Measurements from ENCODE around the gene DIS3L2.

DIS3L2 gene

GRCh38 chr2:232280341-232280740 lies 318.8 kb downstream of the DIS3L2 start:
- no peak overlapping the region for H3K4me3 ChIP-seq (ENCODE audit: low read length)
- peaks cover 4% of the 10 kb centered on the region for H3K9me3 ChIP-seq (ENCODE audit: control insufficient read depth, low read length)
- H3K27me3 ChIP-seq (replicated peaks; ENCODE audit: control insufficient read depth, insufficient read depth, low read length), result no peaks in the 10 kb centered on the region
- H3K36me3 ChIP-seq (ENCODE audit: control insufficient read depth, insufficient read depth, low read length, severe bottlenecking), result peaks cover 5% of the 10 kb centered on the region
- no peak overlapping the region for H3K9ac ChIP-seq (ENCODE audit: low read length)
- H3K4me1 ChIP-seq (ENCODE audit: control insufficient read depth, insufficient read depth, low read length), result no peaks in the 10 kb centered on the region
- DNase-seq (ENCODE audit: low read depth), result no peak

- no peak for DNase-seq (ENCODE audit: low read depth)
- Histone ChIP-seq H3K36me3 (ENCODE audit: control insufficient read depth, insufficient read depth, low read length, severe bottlenecking) (peaks cover 5% of the 10 kb centered on the region), H3K27me3 (replicated peaks; ENCODE audit: control insufficient read depth, insufficient read depth, low read length) (no peaks in the 10 kb centered on the region), H3K9me3 (ENCODE audit: control insufficient read depth, low read length) (peaks cover 4% of the 10 kb centered on the region), H3K9ac (ENCODE audit: low read length) (no peak overlapping the region), H3K4me3 (ENCODE audit: low read length) (no peak overlapping the region), H3K4me1 (ENCODE audit: control insufficient read depth, insufficient read depth, low read length) (no peaks in the 10 kb centered on the region)
These were observed 320.5 kb downstream of the DIS3L2 start for GRCh38 chr2:232281858-232282507.

GRCh38 chr2:232282508-232283055 lies 321.1 kb downstream of the DIS3L2 start:
- Histone ChIP-seq H3K27me3 (replicated peaks; ENCODE audit: control insufficient read depth, insufficient read depth, low read length) (no peaks in the 10 kb centered on the region), H3K4me1 (ENCODE audit: control insufficient read depth, insufficient read depth, low read length) (no peaks in the 10 kb centered on the region), H3K9me3 (ENCODE audit: control insufficient read depth, low read length) (peaks cover 4% of the 10 kb centered on the region), H3K36me3 (ENCODE audit: control insufficient read depth, insufficient read depth, low read length, severe bottlenecking) (peaks cover 5% of the 10 kb centered on the region), H3K9ac (ENCODE audit: low read length) (no peak overlapping the region), H3K4me3 (ENCODE audit: low read length) (no peak overlapping the region)
- no peak for DNase-seq (ENCODE audit: low read depth)

- no peaks in the 10 kb centered on the region for H3K4me1 ChIP-seq (ENCODE audit: control insufficient read depth, insufficient read depth, low read length)
- no peak overlapping the region for H3K4me3 ChIP-seq (ENCODE audit: low read length)
- H3K9me3 ChIP-seq (ENCODE audit: control insufficient read depth, low read length), result no peaks in the 10 kb centered on the region
- H3K9ac ChIP-seq (ENCODE audit: low read length), result no peak overlapping the region
- no peaks in the 10 kb centered on the region for H3K36me3 ChIP-seq (ENCODE audit: control insufficient read depth, insufficient read depth, low read length, severe bottlenecking)
- no peaks in the 10 kb centered on the region for H3K27me3 ChIP-seq (replicated peaks; ENCODE audit: control insufficient read depth, insufficient read depth, low read length)
- DNase-seq (ENCODE audit: low read depth), result no peak
These were observed 324.7 kb downstream of the DIS3L2 start for GRCh38 chr2:232286001-232286868.

GRCh38 chr2:232287316-232287715 lies 325.8 kb downstream of the DIS3L2 start:
- Histone ChIP-seq H3K9me3 (ENCODE audit: control insufficient read depth, low read length) (no peaks in the 10 kb centered on the region), H3K4me3 (ENCODE audit: low read length) (no peak overlapping the region), H3K9ac (ENCODE audit: low read length) (no peak overlapping the region), H3K4me1 (ENCODE audit: control insufficient read depth, insufficient read depth, low read length) (no peaks in the 10 kb centered on the region), H3K27me3 (replicated peaks; ENCODE audit: control insufficient read depth, insufficient read depth, low read length) (no peaks in the 10 kb centered on the region), H3K36me3 (ENCODE audit: control insufficient read depth, insufficient read depth, low read length, severe bottlenecking) (no peaks in the 10 kb centered on the region)
- DNase-seq (ENCODE audit: low read depth), result no peak

GRCh38 chr2:232288489-232289030 lies 327.0 kb downstream of the DIS3L2 start:
- DNase-seq (ENCODE audit: low read depth), result peak; percentile 16
- no peaks in the 10 kb centered on the region for H3K36me3 ChIP-seq (ENCODE audit: control insufficient read depth, insufficient read depth, low read length, severe bottlenecking)
- no peaks in the 10 kb centered on the region for H3K27me3 ChIP-seq (replicated peaks; ENCODE audit: control insufficient read depth, insufficient read depth, low read length)
- H3K9ac ChIP-seq (ENCODE audit: low read length), result no peak overlapping the region
- H3K4me1 ChIP-seq (ENCODE audit: control insufficient read depth, insufficient read depth, low read length), result no peaks in the 10 kb centered on the region
- H3K9me3 ChIP-seq (ENCODE audit: control insufficient read depth, low read length), result no peaks in the 10 kb centered on the region
- no peak overlapping the region for H3K4me3 ChIP-seq (ENCODE audit: low read length)

GRCh38 chr2:232290668-232291067 lies 329.2 kb downstream of the DIS3L2 start:
- no peak for DNase-seq (ENCODE audit: low read depth)
- Histone ChIP-seq H3K9me3 (ENCODE audit: control insufficient read depth, low read length) (no peaks in the 10 kb centered on the region), H3K4me3 (ENCODE audit: low read length) (no peak overlapping the region)

GRCh38 chr2:232291343-232291742 lies 329.8 kb downstream of the DIS3L2 start:
- no peak for DNase-seq (ENCODE audit: low read depth)
- H3K4me3 ChIP-seq (ENCODE audit: low read length), result no peak overlapping the region
- no peaks in the 10 kb centered on the region for H3K27me3 ChIP-seq (replicated peaks; ENCODE audit: control insufficient read depth, insufficient read depth, low read length)
- no peaks in the 10 kb centered on the region for H3K4me1 ChIP-seq (ENCODE audit: control insufficient read depth, insufficient read depth, low read length)
- no peak overlapping the region for H3K9ac ChIP-seq (ENCODE audit: low read length)
- H3K9me3 ChIP-seq (ENCODE audit: control insufficient read depth, low read length), result no peaks in the 10 kb centered on the region
- no peaks in the 10 kb centered on the region for H3K36me3 ChIP-seq (ENCODE audit: control insufficient read depth, insufficient read depth, low read length, severe bottlenecking)

More at GRCh38 chr2:232290668-232291067, 329.2 kb downstream of the DIS3L2 start:
- no peak overlapping the region for H3K9ac ChIP-seq (ENCODE audit: low read length)
- no peaks in the 10 kb centered on the region for H3K4me1 ChIP-seq (ENCODE audit: control insufficient read depth, insufficient read depth, low read length)
- H3K36me3 ChIP-seq (ENCODE audit: control insufficient read depth, insufficient read depth, low read length, severe bottlenecking), result no peaks in the 10 kb centered on the region
- H3K27me3 ChIP-seq (replicated peaks; ENCODE audit: control insufficient read depth, insufficient read depth, low read length), result no peaks in the 10 kb centered on the region

GRCh38 chr2:232292395-232293154 lies 331.1 kb downstream of the DIS3L2 start:
- no peaks in the 10 kb centered on the region for H3K27me3 ChIP-seq (replicated peaks; ENCODE audit: control insufficient read depth, insufficient read depth, low read length)
- H3K9me3 ChIP-seq (ENCODE audit: control insufficient read depth, low read length), result no peaks in the 10 kb centered on the region
- DNase-seq (ENCODE audit: low read depth), result peak; percentile 48
- H3K4me3 ChIP-seq (ENCODE audit: low read length), result no peak overlapping the region
- H3K36me3 ChIP-seq (ENCODE audit: control insufficient read depth, insufficient read depth, low read length, severe bottlenecking), result no peaks in the 10 kb centered on the region
- no peaks in the 10 kb centered on the region for H3K4me1 ChIP-seq (ENCODE audit: control insufficient read depth, insufficient read depth, low read length)
- H3K9ac ChIP-seq (ENCODE audit: low read length), result no peak overlapping the region

GRCh38 chr2:232293191-232293590 lies 331.7 kb downstream of the DIS3L2 start:
- Histone ChIP-seq H3K4me1 (ENCODE audit: control insufficient read depth, insufficient read depth, low read length) (no peaks in the 10 kb centered on the region), H3K9ac (ENCODE audit: low read length) (no peak overlapping the region), H3K36me3 (ENCODE audit: control insufficient read depth, insufficient read depth, low read length, severe bottlenecking) (no peaks in the 10 kb centered on the region), H3K4me3 (ENCODE audit: low read length) (no peak overlapping the region), H3K27me3 (replicated peaks; ENCODE audit: control insufficient read depth, insufficient read depth, low read length) (no peaks in the 10 kb centered on the region), H3K9me3 (ENCODE audit: control insufficient read depth, low read length) (no peaks in the 10 kb centered on the region)
- no peak for DNase-seq (ENCODE audit: low read depth)

GRCh38 chr2:232295971-232296370 lies 334.5 kb downstream of the DIS3L2 start:
- peaks cover 15% of the 10 kb centered on the region for H3K36me3 ChIP-seq (ENCODE audit: control insufficient read depth, insufficient read depth, low read length, severe bottlenecking)
- H3K4me3 ChIP-seq (ENCODE audit: low read length), result no peak overlapping the region
- no peak for DNase-seq (ENCODE audit: low read depth)

More at GRCh38 chr2:232295971-232296370, 334.5 kb downstream of the DIS3L2 start:
- no peaks in the 10 kb centered on the region for H3K4me1 ChIP-seq (ENCODE audit: control insufficient read depth, insufficient read depth, low read length)
- H3K9ac ChIP-seq (ENCODE audit: low read length), result no peak overlapping the region
- H3K9me3 ChIP-seq (ENCODE audit: control insufficient read depth, low read length), result no peaks in the 10 kb centered on the region
- no peaks in the 10 kb centered on the region for H3K27me3 ChIP-seq (replicated peaks; ENCODE audit: control insufficient read depth, insufficient read depth, low read length)
